HG02884 (cell line): ENCODE data around the gene SYT17.
"Not testable (repeated sequence)": the region's sequence is repeated elsewhere in the genome, so short reads cannot be mapped to it uniquely, and the experiment has no call there.

Experiments used
- ATAC-seq: cut with Tn5 transposase; IDR thresholded peaks from one replicate; pipeline ENCODE4 v1.9.1; 2021; ENCODE audit warnings: mild to moderate bottlenecking, moderate library complexity; ENCODE audit not compliant: unreplicated experiment

Gene SYT17

DNA sequence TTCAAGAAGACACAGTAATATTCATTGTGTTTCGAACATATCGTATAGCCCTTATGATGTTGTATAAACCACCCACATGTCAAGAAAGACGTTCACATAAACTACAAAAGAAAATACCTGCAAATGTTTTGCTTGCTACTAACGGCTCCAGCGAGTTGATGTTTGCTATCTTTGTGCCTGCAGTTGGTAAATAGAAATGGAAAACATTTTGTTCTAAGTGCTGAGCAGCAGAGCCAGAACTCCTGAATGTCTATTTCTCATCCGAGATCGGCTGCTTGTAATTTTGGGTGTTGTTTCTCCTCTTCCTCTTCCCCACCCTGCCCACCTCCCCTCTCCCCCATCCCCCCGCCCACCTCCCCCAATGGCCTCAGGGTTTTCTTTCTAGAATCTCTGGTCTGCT is 5.0 kb downstream of the SYT17 start:
- no peak for ATAC-seq

DNA sequence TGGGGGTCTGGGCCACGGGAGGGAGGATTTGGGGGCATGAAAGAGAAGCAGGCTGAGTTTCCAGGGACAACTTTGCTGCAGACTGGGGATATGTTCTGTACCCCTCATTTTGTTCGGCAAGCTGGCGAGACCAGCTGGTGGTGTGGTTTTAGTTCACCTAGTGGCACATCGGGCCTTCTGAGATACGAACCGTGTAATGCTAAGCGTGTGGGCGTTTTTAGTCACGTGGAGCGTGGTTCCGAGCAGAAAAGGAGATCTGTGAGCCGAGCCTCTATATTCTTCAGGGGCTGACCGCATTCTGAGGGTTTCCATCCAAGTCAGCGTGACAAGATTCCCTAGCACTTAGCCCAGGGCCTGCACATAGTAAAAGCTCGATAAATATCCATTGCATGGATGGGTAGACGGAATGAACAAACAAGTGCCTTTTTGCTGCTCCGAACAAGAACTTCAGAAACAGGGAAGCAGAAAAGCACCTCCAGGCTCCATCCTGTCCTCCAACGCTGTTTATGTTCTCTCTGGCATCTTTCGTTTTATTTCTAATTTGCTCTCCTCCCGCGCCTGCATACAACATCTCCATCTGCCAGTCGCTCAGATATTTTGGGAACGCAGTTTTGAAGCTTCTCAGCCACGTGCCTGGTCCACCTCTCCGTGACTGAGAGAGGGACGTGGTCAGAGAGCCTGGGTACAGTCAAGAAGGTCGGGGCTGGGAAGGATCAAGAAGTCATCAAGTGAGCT is 5.8 kb downstream of the SYT17 start:
- no peak for ATAC-seq

DNA sequence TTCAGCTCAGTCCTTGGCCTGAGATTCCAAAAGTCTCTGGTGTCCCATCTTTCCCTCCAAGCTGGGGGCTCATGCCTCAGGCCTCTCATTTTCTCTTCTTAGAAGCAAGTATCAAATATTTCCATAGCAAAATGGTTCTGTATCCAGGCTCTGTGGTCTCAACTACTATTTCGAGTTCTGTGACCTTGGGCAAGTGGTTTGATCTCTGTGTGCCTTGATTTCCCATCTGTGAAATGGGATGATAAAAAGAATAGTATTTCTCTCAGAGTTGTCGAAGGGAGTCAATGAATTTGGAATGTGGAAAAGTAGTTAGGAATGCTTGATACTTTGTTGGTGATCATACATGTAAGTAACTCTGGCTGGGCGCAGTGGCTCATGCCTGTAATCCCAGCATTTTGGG is 6.4 kb downstream of the SYT17 start:
- ATAC-seq: no peak

DNA sequence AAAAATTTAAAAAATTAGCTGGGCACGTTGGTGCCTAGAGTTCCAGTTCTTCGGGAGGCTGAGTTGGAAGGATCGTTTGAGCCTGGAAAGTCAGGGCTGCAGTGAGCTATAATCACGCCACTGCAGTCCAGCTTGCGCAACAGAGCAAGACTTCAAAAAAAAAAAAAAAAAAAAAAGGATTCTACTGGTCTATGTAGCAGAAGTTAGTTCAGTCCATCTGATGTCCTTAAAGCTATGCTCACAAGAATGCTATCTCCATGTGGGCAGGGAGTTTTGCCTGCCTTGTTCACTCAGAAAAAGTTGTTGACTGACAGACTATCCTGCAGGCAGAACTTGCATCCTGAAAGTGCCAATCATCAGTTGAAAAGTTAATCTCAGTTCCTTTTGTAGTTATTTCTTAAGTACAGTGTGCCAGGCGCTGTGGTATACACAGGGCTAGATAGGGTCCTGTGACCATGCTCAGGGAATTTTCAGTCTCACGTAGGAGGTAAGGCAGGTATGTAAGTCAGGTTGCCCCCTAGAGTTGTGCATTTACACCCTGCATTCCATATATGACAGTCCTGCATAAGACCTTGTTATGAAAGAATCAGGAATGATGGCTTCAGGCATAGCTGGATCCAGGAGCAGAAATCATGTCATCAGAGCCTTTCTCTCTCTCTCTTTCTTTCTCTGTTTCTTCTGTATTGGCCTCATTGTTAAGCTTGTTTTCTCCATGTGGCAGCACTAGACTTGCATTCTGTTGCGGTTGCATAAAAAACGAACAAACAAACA is 7.6 kb downstream of the SYT17 start:
- ATAC-seq: no peak

DNA sequence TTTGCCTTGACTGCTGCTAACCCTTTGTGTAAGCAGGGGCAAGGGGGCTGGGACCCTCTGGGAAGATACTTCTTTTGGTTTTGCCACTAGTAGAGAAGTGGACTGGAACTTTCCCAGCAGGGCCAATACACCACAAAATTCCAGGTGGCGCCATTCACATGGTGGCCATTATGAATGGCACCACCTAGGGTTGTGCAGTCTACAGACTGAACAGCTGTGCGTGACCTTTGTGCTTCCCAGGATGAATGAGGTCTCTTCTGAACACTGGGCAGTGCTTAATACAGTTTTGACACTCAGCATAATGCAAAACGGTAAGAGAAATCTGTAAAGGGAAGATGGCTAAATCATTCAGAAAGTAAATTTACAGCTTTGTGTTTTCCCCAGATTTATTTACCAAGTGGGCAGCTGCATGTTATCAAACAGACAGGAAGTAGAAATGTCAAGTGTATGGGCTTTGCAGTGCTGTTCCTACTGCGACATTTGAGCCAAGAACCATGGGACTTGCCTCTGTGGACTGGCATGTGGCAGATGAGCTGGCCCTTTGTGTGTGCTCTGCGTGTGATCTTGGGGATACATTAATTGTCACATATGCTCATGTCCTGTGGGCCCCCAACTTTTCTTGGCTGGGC is 9.2 kb downstream of the SYT17 start:
- no peak for ATAC-seq

DNA sequence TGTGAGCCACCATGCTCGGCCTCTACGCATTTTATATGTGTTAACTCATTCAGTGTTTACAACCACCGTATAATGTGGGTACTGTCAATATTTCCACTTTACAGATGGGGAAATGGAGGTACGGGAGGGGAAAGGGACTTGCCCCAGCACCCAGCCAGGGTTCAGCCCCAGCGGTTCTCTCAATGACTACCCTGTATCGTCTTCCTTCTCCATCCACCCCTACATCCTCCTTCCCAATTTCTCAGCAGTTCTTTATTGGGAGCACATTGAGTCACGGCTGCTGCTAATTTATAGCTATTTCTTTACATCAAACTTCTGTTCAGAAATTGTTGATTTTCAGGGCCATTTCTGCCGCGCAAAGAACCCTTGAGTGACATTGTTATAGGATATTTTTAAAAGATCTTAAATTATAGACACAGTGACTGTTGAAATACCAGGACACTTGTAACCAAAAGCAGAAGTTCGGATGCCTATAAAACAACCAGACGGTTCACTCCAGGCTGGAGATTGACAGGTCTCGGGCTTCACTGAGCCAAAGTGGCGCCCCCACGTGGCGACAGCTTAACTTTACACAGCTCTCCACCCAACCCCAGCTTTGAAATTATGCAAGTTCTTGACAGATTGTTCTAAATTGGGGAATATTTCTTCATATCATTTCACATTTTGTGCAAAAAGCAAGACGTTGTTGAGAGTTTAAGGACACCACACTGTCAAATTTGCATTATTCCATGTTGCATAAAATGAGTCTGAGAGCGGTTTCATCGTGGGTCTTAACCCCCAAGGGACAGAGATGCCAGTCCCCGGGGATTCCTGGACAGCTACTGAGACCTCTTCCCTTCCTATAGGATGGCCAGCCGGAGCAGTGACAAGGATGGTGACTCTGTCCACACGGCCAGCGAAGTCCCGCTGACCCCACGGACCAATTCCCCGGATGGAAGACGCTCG is 11.8 kb downstream of the SYT17 start:
- ATAC-seq: no peak

DNA sequence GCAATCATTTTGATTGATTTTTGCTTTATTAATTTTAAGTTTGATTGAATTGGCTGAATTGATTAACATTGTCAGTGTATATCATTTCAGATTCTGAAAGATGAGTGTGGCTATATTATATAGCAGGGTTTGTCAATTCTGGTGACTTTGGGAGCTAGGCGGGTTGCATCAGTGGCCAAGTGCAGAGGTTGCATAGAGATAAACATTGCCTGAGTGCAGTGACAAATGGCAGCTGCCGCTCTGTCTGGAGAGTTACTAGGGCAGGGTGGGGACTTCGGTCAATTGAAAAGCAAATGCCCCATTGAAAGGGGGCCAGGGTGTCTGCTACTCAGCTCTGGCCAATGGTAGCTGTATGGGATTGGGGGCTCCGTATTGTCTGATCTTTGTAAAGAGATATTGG is 12.7 kb downstream of the SYT17 start:
- no peak for ATAC-seq

DNA sequence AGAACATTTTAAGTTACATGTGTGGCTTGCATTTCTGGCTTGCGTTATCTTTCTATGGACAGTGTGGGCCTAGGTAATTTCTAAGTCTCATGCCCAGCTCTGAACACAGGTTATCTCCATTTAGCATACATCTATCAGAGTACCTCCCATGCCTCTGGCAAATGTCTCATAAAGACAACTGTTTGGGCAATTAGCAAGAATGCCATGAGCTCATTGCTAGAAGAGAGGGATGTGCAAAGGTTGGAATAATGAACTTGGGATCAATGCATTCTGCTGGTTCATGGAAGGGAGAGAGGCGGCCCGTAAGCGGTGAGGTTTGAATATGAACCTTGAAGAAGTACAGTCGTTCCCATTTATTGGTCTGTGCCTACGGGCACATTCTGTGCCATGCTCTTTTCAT is 14.4 kb downstream of the SYT17 start:
- no peak for ATAC-seq

DNA sequence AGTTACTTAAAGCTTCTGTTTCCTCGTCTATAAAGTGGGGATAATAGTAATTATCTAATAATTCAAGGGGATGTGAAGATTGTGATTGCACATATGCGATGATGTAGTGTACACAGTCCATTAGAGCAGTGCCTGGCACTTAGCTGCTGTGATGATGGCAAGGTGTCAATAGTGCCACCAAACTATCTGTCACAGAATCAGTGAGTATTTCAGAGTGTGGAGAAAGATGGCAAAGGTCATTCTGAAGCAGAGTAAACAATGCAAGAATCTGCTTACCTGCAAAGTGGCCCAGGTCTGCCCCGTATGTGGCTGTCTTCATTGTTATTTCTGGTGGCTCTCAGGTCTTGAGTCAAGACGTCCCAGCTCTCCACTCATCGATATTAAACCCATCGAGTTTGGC is 15.1 kb downstream of the SYT17 start:
- ATAC-seq: no peak

DNA sequence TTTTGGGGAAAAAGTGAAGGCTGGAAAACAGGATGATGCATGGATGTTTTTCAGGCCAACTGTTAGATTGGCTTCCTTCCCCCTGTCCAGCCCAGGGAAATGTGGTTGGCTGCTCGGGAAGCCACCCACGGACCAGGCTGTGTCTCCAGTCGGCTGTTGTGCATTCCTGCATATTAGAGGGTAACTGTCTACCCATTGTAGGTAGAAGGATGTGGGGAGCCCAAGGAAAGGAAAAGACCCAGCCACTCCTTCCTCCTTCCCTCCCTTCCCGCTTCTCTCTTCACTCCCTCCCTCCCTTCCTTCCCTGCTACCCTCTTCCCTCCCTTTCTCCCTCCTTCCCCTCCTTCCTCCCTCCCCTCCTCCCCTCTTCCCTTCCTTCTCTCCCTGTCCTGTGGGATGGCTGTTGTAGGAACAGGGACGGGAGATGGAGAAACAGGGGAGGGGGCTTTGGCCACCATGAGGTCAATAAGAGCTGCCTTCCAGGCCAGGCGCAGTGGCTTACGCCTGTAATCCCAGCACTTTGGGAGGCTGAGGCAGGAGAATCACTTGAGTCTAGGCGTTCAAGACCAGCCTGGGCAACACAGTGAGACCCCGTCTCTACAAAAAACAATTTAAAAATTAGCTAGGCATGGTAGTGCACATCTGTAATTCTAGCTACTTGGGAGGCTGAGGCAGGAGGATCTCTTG is 16.9 kb downstream of the SYT17 start:
- no peak for ATAC-seq

DNA sequence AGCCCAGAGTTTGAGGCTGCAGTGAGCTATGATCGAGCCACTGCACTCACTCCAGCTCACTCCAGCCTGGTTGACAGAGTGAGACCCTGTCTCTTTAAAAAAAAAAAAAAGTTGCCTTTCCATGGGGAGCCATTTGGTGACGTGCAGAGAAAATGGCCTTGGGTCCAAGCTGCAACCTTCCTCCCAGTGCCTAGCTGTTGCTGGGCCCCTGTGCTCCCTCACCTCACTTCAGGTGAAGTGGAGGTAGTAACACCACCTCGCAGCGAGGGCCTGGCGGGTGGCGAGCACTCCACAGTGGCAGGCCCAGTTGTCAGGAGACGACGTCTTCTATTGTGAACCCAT is 17.4 kb downstream of the SYT17 start:
- ATAC-seq: no peak

DNA sequence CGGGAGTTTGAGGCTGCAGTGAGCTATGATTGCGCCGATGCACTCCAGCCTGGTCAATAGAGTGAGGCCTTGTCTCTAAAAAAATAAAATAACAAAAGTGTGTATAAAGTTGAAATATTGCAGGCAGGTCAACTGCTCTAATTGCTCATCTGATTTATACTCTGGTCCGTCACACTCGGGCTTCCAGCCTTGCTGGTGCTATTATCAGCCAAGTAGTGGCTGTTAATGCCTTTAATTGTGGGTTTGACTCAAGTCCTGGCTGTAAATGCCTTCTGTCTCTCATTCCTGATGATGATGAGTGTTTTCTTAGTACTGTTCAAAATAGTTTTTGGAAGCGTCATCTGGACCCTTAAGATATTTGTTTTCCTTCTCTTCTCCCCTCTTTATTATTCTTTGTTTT is 18.4 kb downstream of the SYT17 start:
- no peak for ATAC-seq

DNA sequence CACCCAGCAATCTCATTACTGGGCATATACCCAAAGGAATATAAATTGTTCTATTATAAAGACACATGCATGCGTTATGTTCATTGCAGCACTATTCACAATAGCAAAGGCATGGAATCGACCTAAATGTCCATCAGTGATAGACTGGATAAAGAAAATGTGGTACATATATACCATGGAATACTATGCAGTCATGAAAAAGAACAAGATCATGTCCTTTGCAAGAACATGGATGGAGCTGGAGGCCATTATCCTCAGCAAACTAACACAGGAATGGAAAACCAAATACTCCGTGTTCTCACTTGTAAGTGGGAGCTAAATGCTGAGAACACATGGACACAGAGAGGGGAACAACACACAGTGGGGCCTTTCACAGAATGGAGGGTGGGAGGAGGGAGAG is 19.9 kb downstream of the SYT17 start:
- ATAC-seq: not testable (repeated sequence)

DNA sequence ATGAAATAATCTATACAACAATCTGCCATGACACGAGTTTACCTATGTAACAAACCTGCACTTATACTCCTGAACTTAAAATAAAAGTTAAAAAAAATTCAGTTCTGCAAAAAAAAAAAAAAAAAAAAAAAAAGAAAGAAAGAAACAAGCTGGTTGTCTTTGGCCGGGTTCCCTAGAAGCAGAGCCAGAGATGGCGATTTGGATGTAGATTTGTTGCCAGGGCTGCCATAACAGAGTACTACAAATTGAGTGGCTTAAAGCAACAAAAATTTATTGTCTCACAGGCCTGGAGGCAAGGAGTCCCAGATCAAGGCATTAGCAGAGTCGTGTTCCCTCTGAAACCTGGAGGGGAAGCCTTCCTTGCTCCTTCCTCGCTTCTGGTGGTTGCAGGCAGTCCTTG is 20.4 kb downstream of the SYT17 start:
- ATAC-seq: no peak

DNA sequence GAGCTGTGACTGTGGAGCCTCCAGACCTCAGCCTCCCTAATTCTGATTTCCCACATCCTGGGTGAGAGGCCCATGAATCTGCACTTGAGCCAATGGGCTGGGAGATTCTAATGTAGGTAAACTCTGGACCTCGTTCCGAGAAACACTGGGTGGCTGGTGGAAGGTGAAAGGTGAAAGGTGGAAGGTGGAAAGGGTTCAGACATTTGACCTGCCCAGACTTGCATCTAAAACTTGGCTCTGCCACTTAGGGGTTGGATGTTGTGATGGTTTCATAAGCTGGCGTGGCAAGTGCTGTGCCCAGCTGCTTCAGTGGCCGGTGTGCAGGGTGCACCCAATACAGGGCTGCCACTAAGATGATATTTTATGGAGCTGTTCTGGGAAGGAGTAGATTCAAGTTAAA is 24.8 kb downstream of the SYT17 start:
- no peak for ATAC-seq

DNA sequence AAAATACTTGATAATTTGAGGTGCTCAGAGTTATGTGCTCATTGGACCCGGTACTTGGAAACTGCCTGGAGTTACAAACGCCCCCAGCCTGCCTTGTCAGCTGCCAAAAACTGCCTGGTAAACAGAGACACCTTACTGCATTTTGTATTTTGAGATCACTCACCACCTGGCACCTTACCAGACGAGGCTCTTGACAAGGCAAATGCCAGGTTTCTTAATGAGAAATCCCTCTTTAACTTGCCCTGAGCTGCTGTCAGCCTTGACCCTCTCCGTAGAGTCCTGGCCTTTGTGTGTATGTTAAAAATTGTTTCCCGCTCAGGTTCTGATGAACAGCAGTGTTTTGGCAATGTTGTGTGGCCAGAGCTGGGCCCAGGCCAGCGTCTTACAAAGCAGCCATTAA is 28.8 kb downstream of the SYT17 start:
- no peak for ATAC-seq

DNA sequence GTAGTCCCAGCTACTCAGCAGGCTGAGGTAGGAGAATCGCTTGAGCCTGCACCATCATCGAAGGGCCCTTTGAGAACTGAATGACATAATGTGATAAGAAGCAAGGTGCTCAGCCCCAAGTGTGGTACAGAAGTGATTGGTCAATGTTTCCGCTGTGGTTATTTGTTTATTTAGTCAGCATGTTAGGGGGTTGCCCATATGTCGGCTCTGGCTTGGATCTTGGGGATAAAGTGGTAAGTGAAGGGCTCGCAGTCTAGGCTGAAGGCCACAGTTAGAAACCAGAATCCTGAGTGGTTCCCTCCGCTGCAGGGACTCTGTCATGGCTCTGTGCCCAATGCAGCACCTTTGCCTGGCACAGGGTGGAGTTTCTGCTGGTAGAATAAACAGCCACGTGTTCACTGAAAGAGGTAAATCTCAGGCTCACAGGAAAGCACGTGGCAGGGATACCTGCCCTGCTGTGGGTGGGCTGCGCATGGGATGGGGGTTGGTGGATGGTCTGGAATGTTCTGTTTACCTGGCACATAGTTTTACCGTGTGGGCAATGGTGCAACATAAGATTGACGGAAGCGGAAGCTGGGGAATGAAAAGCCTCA is 35.4 kb downstream of the SYT17 start:
- ATAC-seq: no peak

DNA sequence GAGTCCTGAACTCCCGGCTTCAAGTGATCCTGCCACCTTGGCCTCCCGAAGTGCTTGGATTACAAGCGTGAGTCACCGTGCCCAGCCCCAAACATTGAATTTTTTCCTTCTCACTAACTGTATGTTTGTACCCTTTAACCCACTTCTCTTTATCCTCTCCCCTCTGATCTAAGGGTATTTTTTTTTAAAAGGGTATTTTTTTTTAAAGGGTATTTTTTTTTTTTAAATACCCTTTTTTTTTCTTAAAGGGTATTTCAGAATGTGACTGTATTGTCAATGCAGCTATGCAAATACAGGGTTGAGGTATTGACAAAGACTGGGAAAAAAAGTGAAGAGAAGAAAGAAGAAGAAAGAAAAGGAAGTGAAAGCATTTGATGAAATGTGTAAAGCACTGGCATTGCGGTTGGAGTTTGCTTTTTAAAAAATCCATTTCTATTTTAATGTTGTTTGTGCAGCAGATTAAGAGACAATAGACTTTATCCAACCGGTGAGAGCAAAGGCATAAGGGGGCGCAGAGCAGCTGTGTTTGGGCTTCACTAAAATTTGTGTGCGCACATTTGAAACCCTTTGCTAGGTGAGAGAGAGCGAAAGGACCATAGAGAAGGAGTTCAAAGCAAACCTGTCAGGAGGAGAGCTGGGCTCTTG is 42.4 kb downstream of the SYT17 start:
- no peak for ATAC-seq

DNA sequence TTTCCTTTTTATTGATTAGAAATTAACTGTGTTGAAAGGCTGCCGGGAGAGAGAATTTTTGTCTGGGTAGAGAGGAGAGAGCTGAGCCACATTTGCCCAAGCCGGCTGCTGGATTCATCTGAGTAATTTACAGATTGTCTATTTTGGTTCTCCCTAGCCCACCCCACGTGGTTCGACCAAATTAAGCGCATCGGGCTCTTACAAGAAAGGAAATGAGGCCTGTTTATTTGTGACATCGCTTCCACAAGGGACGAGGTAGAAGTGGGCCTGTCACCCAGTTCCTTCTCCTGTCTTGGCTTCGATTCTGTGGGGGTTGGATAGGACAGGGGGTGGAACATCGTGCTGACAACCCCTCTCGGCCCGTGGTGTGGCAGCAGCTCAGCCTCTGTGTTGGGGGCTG is 42.9 kb downstream of the SYT17 start:
- ATAC-seq: no peak

DNA sequence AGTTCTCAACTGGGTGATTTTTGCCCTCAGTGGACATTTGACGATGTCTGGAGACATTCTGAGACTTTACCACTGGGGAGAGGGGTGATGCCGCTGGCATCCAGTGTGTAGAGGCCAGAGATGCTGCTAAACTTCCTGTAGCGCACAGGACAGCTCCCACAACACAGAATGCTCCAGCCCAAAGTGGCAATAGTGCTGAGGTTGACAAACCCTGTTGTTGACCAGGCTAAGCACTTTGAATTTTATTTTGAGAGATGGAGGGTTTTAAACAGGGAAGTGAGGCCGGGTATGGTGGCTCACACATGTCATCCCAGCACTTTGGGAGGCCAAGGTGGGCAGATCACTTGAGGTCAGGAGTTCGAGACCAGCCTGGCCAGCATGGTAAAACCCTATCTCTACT is 44.0 kb downstream of the SYT17 start:
- ATAC-seq: no peak
